ENCODE measurements around the gene ABHD14A.

GRCh38 chr3:51974963-51975851, at the start of gene ABHD14A:
- TF ChIP-seq CTCF (conservative IDR thresholded peaks at IDR 0.05; ENCODE audit: low read length) (no peak), EZH2phosphoT487 (IDR thresholded peaks at IDR 0.05; ENCODE audit: borderline replicate concordance, low read depth, low read length) (no peak)

Measured in OCI-LY7 (cell line).